ENCODE results near the gene SNTB2. TPM values are rescaled to one million over a fixed set of nuclear protein-coding genes. Genes with fewer than 3 reads are reported as not detected.

SNTB2 gene
- total and polyA plus RNA-seq, 2 of the 4 experiments (the other 2 are of a cell fraction): 23.5 to 47.5 TPM

GRCh38 chr16:69182730-69183416 is 4.1 kb upstream of the SNTB2 start:
- Histone ChIP-seq H2AFZ (replicated peaks; ENCODE audit: low read length, poor library complexity) (no peak overlapping the region), H3K9me1 (ENCODE audit: insufficient read depth, low read length) (peaks cover 9% of the 10 kb centered on the region), H4K5ac (ENCODE audit: low read depth, low read length) (no peak overlapping the region), H3K18ac (ENCODE audit: low read depth, low read length) (no peak overlapping the region), H3K9ac (ENCODE audit: low read depth, low read length) (no peak overlapping the region), H2BK120ac (ENCODE audit: low read depth, low read length) (peak overlapping the region; percentile 33), H2BK20ac (ENCODE audit: low read depth, low read length) (peak overlapping the region; percentile 22; the same call in 1 of the 2 replicates), H3K36me3 (ENCODE audit: control insufficient read depth, insufficient read depth, low read length) (peaks cover 1% of the 10 kb centered on the region; the same call in 1 of the 2 replicates), H3K27ac (ENCODE audit: insufficient read depth, low read length) (no peak overlapping the region), H3K9me3 (ENCODE audit: control insufficient read depth, insufficient read depth, low read length) (no peaks in the 10 kb centered on the region), H2BK5ac (ENCODE audit: low read depth, low read length, poor library complexity, severe bottlenecking) (no peak overlapping the region), H2AK9ac (replicated peaks; ENCODE audit: low read depth, low read length, poor library complexity) (peak overlapping the region; percentile 33), H4K91ac (ENCODE audit: insufficient read depth, low read depth, low read length) (no peak overlapping the region), H3K14ac (replicated peaks; ENCODE audit: low read depth, low read length) (no peak overlapping the region), H3K4me3 (ENCODE audit: insufficient read depth, low read depth, low read length) (no peak overlapping the region), H3K79me1 (ENCODE audit: low read depth in 1 of 2, low read length in 2 of 2) (peaks cover 0 to 16% of the 10 kb centered on the region in 2 experiments; a peak in 3 of 4 replicates), H3K23ac (ENCODE audit: low read depth, low read length) (no peak overlapping the region), H4K20me1 (ENCODE audit: insufficient read depth, low read length) (0 out of 2 replicates have a peak, but pooled peaks cover under 1% of the 10 kb centered on the region), H3K4me2 (ENCODE audit: low read depth, low read length) (no peak overlapping the region), H2AK5ac (ENCODE audit: low read depth, low read length) (peak overlapping the region; percentile 25; the same call in 1 of the 2 replicates), H3K27me3 (ENCODE audit: control insufficient read depth, insufficient read depth, low read length) (no peaks in the 10 kb centered on the region), H3K4me1 (ENCODE audit: control insufficient read depth, insufficient read depth, low read length) (peaks cover 12% of the 10 kb centered on the region), H3K4ac (ENCODE audit: low read depth, low read length) (peak overlapping the region; percentile 30; the same call in 1 of the 2 replicates), H3K56ac (ENCODE audit: extremely low read depth, insufficient read depth, low read length) (no peak overlapping the region), H4K8ac (ENCODE audit: low read depth in 2 of 2, low read length in 2 of 2) (peak overlapping the region in 1 of 2 experiments; percentile 7; a peak in 1 of 4 replicates), H2BK15ac (ENCODE audit: low read depth, low read length) (peak overlapping the region; percentile 42; the same call in 1 of the 3 replicates)
- BruUV-seq (replicated peaks): no TSS peak
- dilution Hi-C loops (cut with HindIII; ENCODE audit: low sequenced_read_pairs, unreplicated experiment): no loop called here
- ATAC-seq (ENCODE audit: low read depth): no peak
- 85% methylated on average over 4 of the region's 10 CpGs; no CpG with 5 or more reads in 1 of the 2 experiments for WGBS, 2 experiments (ENCODE audit: extremely low coverage in 2 of 2, insufficient read length in 1 of 2)
- intact Hi-C loops (cut with micrococcal nuclease): no loop called here
- in situ Hi-C loops (cut with MboI; ENCODE audit: low sequenced_read_pairs): no loop called here
- ChIA-PET CTCF (interaction anchor here (0.6 kb wide), 2 partner anchors 30 to 142 kb away, joined by 3 to 5 read pairs; no protein-coding TSS in a partner anchor), POLR2A (ENCODE audit: unreplicated experiment) (no interaction called here)
- no peak for DNase-seq
- TF ChIP-seq SMC3 (IDR thresholded peaks at IDR 0.05; ENCODE audit: low read depth, low read length) (no peak), RAD21 (IDR thresholded peaks at IDR 0.05; ENCODE audit: low read length) (0 out of 2 replicates have a peak, but pooled peaks have one; percentile 7), FOS (IDR thresholded peaks at IDR 0.05; ENCODE audit: low read depth, low read length) (no peak), CEBPB (IDR thresholded peaks at IDR 0.05; ENCODE audit: low read depth, low read length) (no peak), USF2 (IDR thresholded peaks at IDR 0.05; ENCODE audit: low read depth, low read length) (no peak), POLR2A (IDR thresholded peaks at IDR 0.05; ENCODE audit: low read depth, low read length) (no peak), MXI1 (IDR thresholded peaks at IDR 0.05; ENCODE audit: borderline replicate concordance, low read depth, low read length) (no peak), MAZ (IDR thresholded peaks at IDR 0.05; ENCODE audit: borderline replicate concordance, low read depth, low read length) (no peak), MAFK (IDR thresholded peaks at IDR 0.05; ENCODE audit: low read depth, low read length) (no peak), BHLHE40 (IDR thresholded peaks at IDR 0.05; ENCODE audit: low read depth, low read length) (no peak), RFX5 (IDR thresholded peaks at IDR 0.05; ENCODE audit: low read depth, low read length) (no peak), NFE2L2 (IDR thresholded peaks at IDR 0.05; ENCODE audit: low read depth, low read length) (no peak), CHD1 (IDR thresholded peaks at IDR 0.05; ENCODE audit: low read depth, low read length) (no peak), CTCF (conservative IDR thresholded peaks at IDR 0.05; ENCODE audit: low read depth, low read length) (0 out of 2 replicates have a peak, but pooled peaks have one; percentile 11), RCOR1 (IDR thresholded peaks at IDR 0.05; ENCODE audit: insufficient replicate concordance, low read length) (no peak)

Measured in IMR-90 (cell line).